ENCODE measurements around the gene PCARE.

The PCARE gene

DNA sequence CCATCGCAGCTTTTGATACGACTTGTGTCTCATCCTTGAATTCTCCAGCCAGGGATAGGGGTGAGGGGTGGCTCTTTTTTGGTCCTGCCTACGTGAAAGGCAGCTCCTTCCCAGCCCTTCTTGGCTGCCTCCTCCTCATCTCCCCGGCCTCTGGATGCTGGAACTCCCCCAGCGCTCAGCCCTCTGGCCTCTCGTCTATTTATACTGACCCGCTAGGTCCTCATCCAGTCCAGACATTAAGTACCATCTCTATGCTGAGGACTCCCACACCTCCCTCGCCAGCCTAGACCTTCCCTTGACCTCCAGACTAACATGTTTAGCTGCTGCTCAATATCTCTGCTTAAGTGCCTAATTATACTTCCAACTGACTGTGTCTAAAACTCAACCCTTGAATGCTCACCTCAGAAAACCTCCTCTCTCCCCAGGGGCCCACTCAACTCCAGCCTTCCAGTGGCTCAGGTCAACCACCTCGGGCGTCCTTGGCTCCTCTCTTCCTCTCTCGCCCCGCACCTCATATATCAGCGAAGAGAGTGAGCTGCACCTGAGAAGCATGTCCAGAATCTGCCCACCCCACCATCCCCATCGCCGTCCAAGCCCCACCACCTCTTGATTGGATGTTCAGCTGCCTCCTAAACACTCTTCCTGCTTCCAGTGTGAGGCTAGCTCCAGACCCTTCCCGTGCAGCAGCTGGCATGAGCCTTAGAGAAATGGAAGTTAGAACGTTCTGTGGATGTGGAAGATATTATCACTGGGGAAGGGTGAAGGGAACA is 58.4 kb downstream of the PCARE start:
- in situ Hi-C loops (cut with HindIII; ENCODE audit: low sequenced_read_pairs) = no loop called here
- DNase-seq (ENCODE audit: low read depth, low spot score) = no peak
- no peak overlapping the region for H3K4me3 ChIP-seq (ENCODE audit: low read depth, low read length)
- TF ChIP-seq, protein P1, sequence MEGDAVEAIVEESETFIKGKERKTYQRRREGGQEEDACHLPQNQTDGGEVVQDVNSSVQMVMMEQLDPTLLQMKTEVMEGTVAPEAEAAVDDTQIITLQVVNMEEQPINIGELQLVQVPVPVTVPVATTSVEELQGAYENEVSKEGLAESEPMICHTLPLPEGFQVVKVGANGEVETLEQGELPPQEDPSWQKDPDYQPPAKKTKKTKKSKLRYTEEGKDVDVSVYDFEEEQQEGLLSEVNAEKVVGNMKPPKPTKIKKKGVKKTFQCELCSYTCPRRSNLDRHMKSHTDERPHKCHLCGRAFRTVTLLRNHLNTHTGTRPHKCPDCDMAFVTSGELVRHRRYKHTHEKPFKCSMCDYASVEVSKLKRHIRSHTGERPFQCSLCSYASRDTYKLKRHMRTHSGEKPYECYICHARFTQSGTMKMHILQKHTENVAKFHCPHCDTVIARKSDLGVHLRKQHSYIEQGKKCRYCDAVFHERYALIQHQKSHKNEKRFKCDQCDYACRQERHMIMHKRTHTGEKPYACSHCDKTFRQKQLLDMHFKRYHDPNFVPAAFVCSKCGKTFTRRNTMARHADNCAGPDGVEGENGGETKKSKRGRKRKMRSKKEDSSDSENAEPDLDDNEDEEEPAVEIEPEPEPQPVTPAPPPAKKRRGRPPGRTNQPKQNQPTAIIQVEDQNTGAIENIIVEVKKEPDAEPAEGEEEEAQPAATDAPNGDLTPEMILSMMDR (IDR thresholded peaks at IDR 0.05; ENCODE audit: low read depth, low read length) = no peak

DNA sequence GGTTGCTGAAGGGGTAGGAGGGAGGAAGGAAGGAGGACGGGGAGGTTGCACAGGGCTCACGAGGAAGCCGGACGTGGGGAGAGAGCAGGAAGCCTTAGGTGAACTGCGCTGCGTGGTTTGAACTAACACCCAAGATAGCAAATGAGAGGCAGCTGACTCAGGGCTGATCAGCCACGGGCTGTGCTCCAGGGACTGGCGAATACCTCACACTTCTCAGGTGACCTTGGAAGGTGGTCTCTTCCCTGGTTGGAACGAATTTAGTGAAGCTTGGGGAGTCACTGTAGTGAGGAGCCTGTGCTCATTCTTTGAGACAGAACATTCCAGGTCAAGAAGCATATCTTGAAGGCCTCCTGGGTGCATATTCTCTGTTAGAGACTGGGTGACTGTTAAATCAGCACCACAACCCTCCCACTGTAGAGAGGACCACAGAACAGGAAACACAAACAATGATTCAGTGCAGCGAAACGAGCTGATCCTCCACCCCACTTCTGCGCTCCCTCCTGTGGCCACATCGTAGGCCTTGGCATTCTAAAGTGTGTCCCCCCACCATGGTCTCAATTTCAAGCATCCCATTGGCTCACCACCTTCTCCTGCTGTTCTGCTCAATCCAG is 59.4 kb downstream of the PCARE start:
- DNase-seq (ENCODE audit: low read depth, low spot score) = peak; percentile 85
- in situ Hi-C loops (cut with HindIII; ENCODE audit: low sequenced_read_pairs) = no loop called here
- no peak overlapping the region for H3K4me3 ChIP-seq (ENCODE audit: low read depth, low read length)
- TF ChIP-seq, protein P1 (IDR thresholded peaks at IDR 0.05; ENCODE audit: low read depth, low read length) = peak; percentile 58

DNA sequence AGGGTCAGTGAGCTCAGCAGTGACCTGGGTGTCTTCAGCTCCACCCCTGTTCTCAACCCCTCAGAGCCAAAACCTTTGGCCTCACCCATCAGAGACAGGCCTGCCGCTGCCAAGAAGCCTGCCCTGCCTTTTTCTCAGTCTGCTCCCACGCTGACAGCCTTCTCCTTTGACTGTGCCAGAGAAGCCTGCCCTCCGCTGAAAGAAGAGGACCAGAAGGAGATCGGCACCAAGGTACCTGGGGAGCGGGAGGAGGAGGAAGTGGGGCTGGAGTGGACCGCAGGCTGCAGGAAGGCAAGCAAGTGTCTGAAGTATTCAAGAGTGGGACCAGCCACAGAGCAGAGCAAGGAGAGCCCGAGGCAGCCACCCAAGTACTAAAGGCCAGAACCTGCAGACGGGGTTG is 60.0 kb downstream of the PCARE start:
- in situ Hi-C loops (cut with HindIII; ENCODE audit: low sequenced_read_pairs) = no loop called here
- no peak for DNase-seq (ENCODE audit: low read depth, low spot score)
- TF ChIP-seq, protein P1 (IDR thresholded peaks at IDR 0.05; ENCODE audit: low read depth, low read length) = no peak
- H3K4me3 ChIP-seq (ENCODE audit: low read depth, low read length) = no peak overlapping the region

DNA sequence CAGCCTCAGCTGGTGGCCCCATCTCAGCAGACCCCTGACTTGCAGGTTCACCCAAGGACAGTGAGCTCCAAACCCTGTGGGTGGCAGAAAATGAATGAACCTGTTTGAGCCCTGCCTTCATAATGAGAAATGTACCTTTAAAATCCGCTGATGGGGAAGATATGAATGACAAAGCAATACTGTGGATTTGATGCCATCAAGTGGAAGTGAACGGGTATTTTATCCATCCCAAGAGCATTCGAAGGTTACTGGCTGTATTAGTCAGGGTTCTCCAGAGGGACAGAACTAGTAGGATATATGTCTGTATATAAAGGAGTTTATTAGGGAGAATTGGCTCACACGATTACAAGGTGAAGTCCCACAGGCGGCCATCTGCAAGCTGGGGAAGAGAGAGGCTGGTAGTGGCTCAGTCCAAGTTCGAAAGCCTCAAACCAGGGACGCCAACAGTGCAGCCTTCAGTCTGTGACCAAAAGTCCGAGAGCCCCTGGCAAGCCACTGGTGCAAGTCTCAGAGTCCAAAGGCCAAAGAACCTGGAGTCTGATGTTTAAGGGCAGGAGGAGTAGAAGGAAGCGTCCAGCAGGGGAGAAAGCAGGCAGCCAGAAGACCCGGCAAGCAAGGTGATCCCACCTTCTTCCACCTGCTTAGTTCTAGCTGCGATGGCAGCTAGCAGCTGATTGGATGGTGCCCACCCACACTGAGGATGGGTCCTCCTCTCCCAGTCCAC is 61.1 kb downstream of the PCARE start:
- DNase-seq (ENCODE audit: low read depth, low spot score) = peak; percentile 32
- TF ChIP-seq, protein P1 (IDR thresholded peaks at IDR 0.05; ENCODE audit: low read depth, low read length) = no peak
- H3K4me3 ChIP-seq (ENCODE audit: low read depth, low read length) = no peak overlapping the region
- in situ Hi-C loops (cut with HindIII; ENCODE audit: low sequenced_read_pairs) = no loop called here

DNA sequence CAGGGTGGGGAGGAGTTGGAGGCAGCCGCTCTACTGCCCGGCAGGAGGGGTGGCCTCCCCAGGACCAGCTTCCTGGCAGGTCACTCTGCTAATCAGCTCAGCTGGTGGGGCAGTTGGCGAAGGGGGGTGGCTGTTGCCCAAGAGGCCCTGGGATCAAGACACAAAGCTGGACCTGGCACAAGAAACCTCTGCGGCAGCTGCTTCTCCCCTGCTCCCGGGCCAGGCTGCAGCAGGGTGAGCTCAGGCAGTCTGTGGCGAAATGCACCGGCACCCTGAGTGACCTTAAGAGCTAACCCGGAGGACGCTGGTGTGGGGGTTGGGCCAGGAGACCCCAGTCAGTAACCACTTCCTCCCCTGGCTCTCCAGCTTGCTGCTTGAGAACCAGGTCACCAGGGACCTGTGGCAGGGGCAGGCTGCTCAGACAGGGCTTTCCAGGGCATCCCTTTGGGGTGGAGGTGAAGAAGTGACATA is 62.1 kb downstream of the PCARE start:
- in situ Hi-C loops (cut with HindIII; ENCODE audit: low sequenced_read_pairs) = no loop called here
- H3K4me3 ChIP-seq (ENCODE audit: low read depth, low read length) = no peak overlapping the region
- peak; percentile 15 for DNase-seq (ENCODE audit: low read depth, low spot score)
- TF ChIP-seq, protein P1 (IDR thresholded peaks at IDR 0.05; ENCODE audit: low read depth, low read length) = no peak
